ENCODE data around the gene PPAN.

PPAN gene

DNA sequence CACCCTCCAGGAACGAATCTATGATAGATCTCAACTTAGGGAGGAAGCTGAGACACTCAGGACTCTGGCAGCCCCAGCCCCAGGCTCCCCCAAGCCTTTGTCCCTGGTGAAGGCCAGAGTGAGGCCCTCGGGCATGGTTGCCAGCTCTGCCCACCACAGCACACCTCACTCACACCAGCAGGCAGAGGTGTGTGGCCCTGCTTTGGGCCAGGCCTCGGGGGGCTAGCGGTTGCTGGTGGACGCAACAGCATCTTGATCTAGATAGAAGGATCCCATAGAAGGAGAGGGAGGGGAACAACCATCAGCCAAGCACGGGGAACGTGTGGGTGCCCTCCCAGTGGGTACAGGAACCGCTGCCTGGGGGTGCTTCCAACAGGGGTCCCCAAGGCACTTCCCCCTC, 51.9 kb downstream of the PPAN start:
- no peaks in the 10 kb centered on the region for H3K4me1 Mint-ChIP-seq (ENCODE audit: low read depth)
- no peaks in the 10 kb centered on the region for H3K27me3 Mint-ChIP-seq
- H3K36me3 Mint-ChIP-seq: no peaks in the 10 kb centered on the region
- no peaks in the 10 kb centered on the region for H3K9me3 Mint-ChIP-seq (ENCODE audit: low read depth)
- H3K4me3 Mint-ChIP-seq: no peak overlapping the region
- no peak overlapping the region for H3K27ac Mint-ChIP-seq

DNA sequence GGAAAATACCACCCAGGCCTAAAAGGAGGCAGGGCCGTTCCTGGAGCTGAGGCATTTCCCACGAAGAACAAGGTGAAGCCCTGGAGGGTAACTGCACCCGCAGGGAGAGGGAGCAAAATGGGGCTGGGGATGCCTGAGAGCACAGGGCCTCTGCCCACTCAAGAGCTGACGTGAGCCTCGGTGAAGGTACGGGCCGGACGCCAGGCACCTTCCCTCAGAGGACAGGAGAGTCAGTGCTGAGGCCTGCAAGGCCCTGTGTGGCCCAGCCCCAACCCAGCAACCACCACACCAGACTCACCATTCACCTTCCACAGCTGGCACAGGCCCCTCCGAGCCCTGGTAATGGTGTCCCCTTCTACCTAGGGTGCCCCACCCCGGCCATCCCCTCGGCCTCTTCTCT, 52.3 kb downstream of the PPAN start:
- no peaks in the 10 kb centered on the region for H3K27me3 Mint-ChIP-seq
- H3K4me1 Mint-ChIP-seq (ENCODE audit: low read depth): no peaks in the 10 kb centered on the region
- H3K9me3 Mint-ChIP-seq (ENCODE audit: low read depth): no peaks in the 10 kb centered on the region
- H3K27ac Mint-ChIP-seq: no peak overlapping the region
- no peak overlapping the region for H3K4me3 Mint-ChIP-seq
- peaks cover 2% of the 10 kb centered on the region for H3K36me3 Mint-ChIP-seq

DNA sequence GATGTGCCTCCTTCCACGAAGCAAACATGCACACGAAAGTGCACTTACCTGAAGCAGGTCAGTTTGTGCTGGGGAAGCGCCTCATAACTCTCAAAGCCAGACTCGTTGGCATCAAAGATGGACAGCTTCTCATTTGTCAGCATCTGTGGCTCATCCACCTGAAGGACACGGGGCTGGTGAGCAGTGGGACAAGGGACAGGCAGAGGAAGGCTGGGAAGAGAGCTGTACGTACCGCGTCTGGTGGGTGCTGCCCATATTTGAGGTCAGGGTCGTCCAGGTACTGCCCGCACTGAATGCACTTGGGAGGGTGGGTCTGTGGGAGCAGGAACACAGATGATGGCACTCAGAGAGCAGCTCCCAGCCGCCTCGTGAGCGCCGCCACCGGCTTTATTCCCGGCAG, 53.4 kb downstream of the PPAN start:
- H3K36me3 Mint-ChIP-seq: peaks cover 2% of the 10 kb centered on the region
- H3K27ac Mint-ChIP-seq: no peak overlapping the region
- H3K4me1 Mint-ChIP-seq (ENCODE audit: low read depth): no peaks in the 10 kb centered on the region
- no peaks in the 10 kb centered on the region for H3K27me3 Mint-ChIP-seq
- no peak overlapping the region for H3K4me3 Mint-ChIP-seq
- no peaks in the 10 kb centered on the region for H3K9me3 Mint-ChIP-seq (ENCODE audit: low read depth)
